Suprapubic skin (tissue), 4 donors: Measurements from ENCODE around the gene SESN1. TPM values are rescaled to one million over a fixed set of nuclear protein-coding genes. Genes with fewer than 3 reads are reported as not detected.

Experiments
- DNase-seq, 2 donors: peaks; one replicate each; pipeline ENCODE4 v3.0.0-alpha.2; 2019; ENCODE audit warnings: low spot score in 2 of 2
- H3K27ac ChIP-seq: fragments of 200-600 bp; sonication (generic); one replicate; pipeline ENCODE4 v1.5.1; 2019
- H3K27me3 ChIP-seq: fragments of 200-600 bp; sonication (generic); one replicate; pipeline ENCODE4 v1.5.1; 2019
- H3K36me3 ChIP-seq: fragments of 200-600 bp; sonication (generic); one replicate; pipeline ENCODE4 v1.5.1; 2019
- H3K4me1 ChIP-seq: fragments of 200-600 bp; sonication (generic); one replicate; pipeline ENCODE4 v1.5.1; 2019
- H3K4me3 ChIP-seq: fragments of 200-600 bp; sonication (generic); one replicate; pipeline ENCODE4 v1.5.1; 2019; ENCODE audit warnings: mild to moderate bottlenecking
- H3K9me3 ChIP-seq: fragments of 200-600 bp; sonication (generic); one replicate; pipeline ENCODE4 v1.5.1; 2019
- CTCF ChIP-seq, 2 donors: fragments of 200-600 bp in 1 of 2; fragments of 450-650 bp in 1 of 2; sonication (generic) in 1 of 2; IDR thresholded peaks; one replicate each; pipeline ENCODE4 v1.5.1; 2016 to 2019; ENCODE audit warnings: antibody characterized with exemption in 2 of 2, mild to moderate bottlenecking in 1 of 2, moderate library complexity in 1 of 2
- EP300 ChIP-seq: sonication (generic); formaldehyde crosslinking; IDR thresholded peaks from one replicate; pipeline ENCODE4 v1.6.1; 2017; ENCODE audit warnings: antibody characterized with exemption
- POLR2A ChIP-seq, 2 donors: fragments of 450-650 bp; IDR thresholded peaks; one replicate each; pipeline ENCODE4 v1.6.1; 2017; ENCODE audit warnings: antibody characterized with exemption in 2 of 2, mild to moderate bottlenecking in 2 of 2, moderate library complexity in 2 of 2
- POLR2AphosphoS5 ChIP-seq, 3 donors: sonication (generic); formaldehyde crosslinking; IDR thresholded peaks; one replicate each; pipeline ENCODE4 v1.6.1; 2017; ENCODE audit warnings: antibody characterized with exemption in 3 of 3
- WGBS: methylation state at CpG from one replicate; pipeline ENCODE4 v1.1.5; 2018; 5-methylcytosine and 5-hydroxymethylcytosine counted together
- total RNA-seq, 4 donors: library from RNA; depleted of rRNA; stranded (reverse); fragments of >200 nt; gene quantifications; one replicate each; pipeline ENCODE4 v1.1.0, GENCODE V29; 2016

Gene SESN1
- total RNA-seq, 4 donors from 2014 or later = 70.7 to 207 (median 86.7) TPM

- peaks cover 23% of the 10 kb centered on the region for H3K4me1 ChIP-seq
- WGBS = 27% methylated on average over 3 of the region's 3 CpGs
- no peaks in the 10 kb centered on the region for H3K9me3 ChIP-seq
- TF ChIP-seq POLR2A (IDR thresholded peaks at IDR 0.05) = no peak
- H3K4me3 ChIP-seq = no peak overlapping the region
- no peaks in the 10 kb centered on the region for H3K36me3 ChIP-seq
- no peaks in the 10 kb centered on the region for H3K27me3 ChIP-seq
- DNase-seq = no peak
- H3K27ac ChIP-seq = no peak overlapping the region
Observed at GRCh38 chr6:109076377-109076776, 18.3 kb downstream of the SESN1 start.

GRCh38 chr6:109075934-109076333 is 18.7 kb downstream of the SESN1 start:
- Histone ChIP-seq H3K36me3 (no peaks in the 10 kb centered on the region), H3K9me3 (no peaks in the 10 kb centered on the region), H3K4me3 (no peak overlapping the region), H3K27ac (no peak overlapping the region), H3K4me1 (peaks cover 24% of the 10 kb centered on the region), H3K27me3 (no peaks in the 10 kb centered on the region)
- no peak for DNase-seq
- TF ChIP-seq EP300 (no peak), POLR2AphosphoS5 (IDR thresholded peaks at IDR 0.05) (no peak), CTCF (IDR thresholded peaks at IDR 0.05) (no peak), POLR2A (IDR thresholded peaks at IDR 0.05) (no peak)

- Histone ChIP-seq H3K36me3 (no peaks in the 10 kb centered on the region), H3K27me3 (no peaks in the 10 kb centered on the region), H3K9me3 (no peaks in the 10 kb centered on the region), H3K27ac (no peak overlapping the region), H3K4me1 (peaks cover 27% of the 10 kb centered on the region), H3K4me3 (no peak overlapping the region)
- TF ChIP-seq CTCF (IDR thresholded peaks at IDR 0.05) = no peak
- no peak for DNase-seq
Observed at GRCh38 chr6:109074133-109074415, 20.6 kb downstream of the SESN1 start.

GRCh38 chr6:109073344-109074132 is 21.1 kb downstream of the SESN1 start:
- no peaks in the 10 kb centered on the region for H3K36me3 ChIP-seq
- peaks cover 27% of the 10 kb centered on the region for H3K4me1 ChIP-seq
- no peak for DNase-seq
- TF ChIP-seq POLR2A (IDR thresholded peaks at IDR 0.05) = no peak
- peak; percentile 29 to 70 for TF ChIP-seq CTCF (IDR thresholded peaks at IDR 0.05)
- H3K27me3 ChIP-seq = no peaks in the 10 kb centered on the region
- WGBS = 48% methylated on average over 7 of the region's 7 CpGs
- H3K9me3 ChIP-seq = no peaks in the 10 kb centered on the region
- H3K27ac ChIP-seq = no peak overlapping the region
- no peak overlapping the region for H3K4me3 ChIP-seq

- Histone ChIP-seq H3K9me3 (no peaks in the 10 kb centered on the region), H3K4me3 (no peak overlapping the region), H3K4me1 (peaks cover 22% of the 10 kb centered on the region), H3K36me3 (no peaks in the 10 kb centered on the region), H3K27me3 (no peaks in the 10 kb centered on the region), H3K27ac (no peak overlapping the region)
- DNase-seq = no peak
- TF ChIP-seq POLR2AphosphoS5 (IDR thresholded peaks at IDR 0.05) (no peak), CTCF (IDR thresholded peaks at IDR 0.05) (no peak), POLR2A (IDR thresholded peaks at IDR 0.05) (no peak), EP300 (no peak)
- WGBS = 59% methylated on average over 7 of the region's 7 CpGs
Observed at GRCh38 chr6:109071125-109071917, 23.3 kb downstream of the SESN1 start.
